HG03575 (cell line): Measurements from ENCODE around the gene HOXB7.

Source experiments
- ATAC-seq: cut with Tn5 transposase; IDR thresholded peaks from one replicate; pipeline ENCODE4 v1.9.1; 2021; ENCODE audit not compliant: unreplicated experiment, insufficient number of reproducible peaks, low FRiP score; ENCODE audit errors: extremely low read depth

HOXB7 gene

GRCh38 chr17:48625495-48626244, 14.9 kb upstream of the HOXB7 start:
- ATAC-seq: no peak

GRCh38 chr17:48624544-48625494, 14.0 kb upstream of the HOXB7 start:
- no peak for ATAC-seq

- no peak for ATAC-seq
These were observed 13.3 kb upstream of the HOXB7 start for GRCh38 chr17:48624118-48624517.

- ATAC-seq: no peak
These were observed 12.8 kb upstream of the HOXB7 start for GRCh38 chr17:48623583-48623982.

GRCh38 chr17:48622857-48623256, 12.0 kb upstream of the HOXB7 start:
- no peak for ATAC-seq

- no peak for ATAC-seq
These were observed 10.9 kb upstream of the HOXB7 start for GRCh38 chr17:48621410-48622392.

GRCh38 chr17:48620461-48621139, 9.8 kb upstream of the HOXB7 start:
- no peak for ATAC-seq

GRCh38 chr17:48619826-48620449, 9.1 kb upstream of the HOXB7 start:
- ATAC-seq: no peak

GRCh38 chr17:48618256-48618896, 7.6 kb upstream of the HOXB7 start:
- ATAC-seq: no peak

- no peak for ATAC-seq
These were observed 6.8 kb upstream of the HOXB7 start for GRCh38 chr17:48617471-48618255.

- ATAC-seq: no peak
These were observed 6.1 kb upstream of the HOXB7 start for GRCh38 chr17:48616717-48617470.

- ATAC-seq: no peak
These were observed 5.3 kb upstream of the HOXB7 start for GRCh38 chr17:48615963-48616716.

- ATAC-seq: no peak
These were observed 4.5 kb upstream of the HOXB7 start, which contains the start of gene HOXB8 for GRCh38 chr17:48615047-48615962. TSS of gene HOXB8 (minus strand) at chr17:48615292. CDS start at chr17:48614704, 588 bp downstream.

GRCh38 chr17:48613862-48614694, 3.3 kb upstream of the HOXB7 start:
- ATAC-seq: no peak
